B cell (primary cell): ENCODE data around the gene IFT52. TPM values are rescaled to one million over a fixed set of nuclear protein-coding genes. Genes with fewer than 3 reads are reported as not detected.

Experiments used
- ATAC-seq: fragments of 200-7000 bp; cut with Tn5 transposase; one replicate; pipeline ENCODE4 v1.10.0; 2021; ENCODE audit warnings: low read depth, mild to moderate bottlenecking, moderate number of reproducible peaks, moderate library complexity
- CTCF ChIA-PET: fragments of 350-600 bp; sonication (Branson Sonifier 250); formaldehyde crosslinking; loops from one replicate; lab custom pipeline; 2021; ENCODE audit warnings: antibody characterized with exemption, inconsistent platforms; lab: Charles Lee
- POLR2A ChIA-PET: fragments of 350-600 bp; sonication (Branson Sonifier 250); formaldehyde crosslinking; loops from one replicate; lab custom pipeline; 2021; ENCODE audit warnings: antibody characterized with exemption; lab: Charles Lee
- DNase-seq: peaks from one replicate; pipeline ENCODE4 v3.0.0; 2013
- H2AFZ ChIP-seq: 2 replicates; pipeline ENCODE4 v1.6.1; 2012; ENCODE audit warnings: mild to moderate bottlenecking, low read depth, low read length; ENCODE audit not compliant: insufficient read depth, poor library complexity, severe bottlenecking
- H3K27ac ChIP-seq, 2 donors: 1 replicate in 1 of 2; 2 replicates in 1 of 2; pipeline ENCODE4 v1.5.1; 2012 to 2013; ENCODE audit warnings: low read length in 2 of 2, mild to moderate bottlenecking in 2 of 2, moderate library complexity in 1 of 2
- H3K27me3 ChIP-seq, 4 experiments: fragments of 200-600 bp in 1 of 4; sonication (generic) in 1 of 4; replicated peaks in 1 of 4; 1 replicate in 2 of 4; 2 replicates in 2 of 4; pipeline versions ENCODE4 v1.6.1 to v1.7.0; 2013 to 2016; ENCODE audit warnings: low read length in 3 of 4, mild to moderate bottlenecking in 2 of 4, mixed read lengths in 1 of 4, moderate library complexity in 1 of 4; ENCODE audit not compliant: insufficient read depth in 4 of 4, control insufficient read depth in 3 of 4; ENCODE audit errors: control extremely low read depth in 1 of 4
- H3K36me3 ChIP-seq, 2 experiments: replicated peaks in 1 of 2; 1 replicate in 1 of 2; 2 replicates in 1 of 2; pipeline versions ENCODE4 v1.6.1 to v1.7.1; 2013; ENCODE audit warnings: low read length in 1 of 2; ENCODE audit not compliant: insufficient read depth in 2 of 2, control insufficient read depth in 1 of 2; ENCODE audit errors: control extremely low read depth in 1 of 2, extremely low read depth in 1 of 2
- H3K4me1 ChIP-seq, 2 donors: fragments of 200-600 bp in 1 of 2; sonication (generic) in 1 of 2; 1 replicate in 1 of 2; 2 replicates in 1 of 2; pipeline versions ENCODE4 v1.5.1 to v1.6.1; 2013 to 2017; ENCODE audit warnings: low read length in 2 of 2; ENCODE audit not compliant: control insufficient read depth in 2 of 2, insufficient read depth in 2 of 2
- H3K4me2 ChIP-seq: replicated peaks from 2 replicates; pipeline ENCODE3; 2012; ENCODE audit warnings: mild to moderate bottlenecking, low read depth, low read length; ENCODE audit not compliant: poor library complexity, severe bottlenecking
- H3K4me3 ChIP-seq, 5 experiments: fragments of 200-600 bp in 1 of 5; sonication (generic) in 1 of 5; 1 replicate in 3 of 5; 2 replicates in 2 of 5; pipeline versions ENCODE4 v1.5.1 to v1.7.0; 2011 to 2016; ENCODE audit warnings: low read length in 4 of 5, mild to moderate bottlenecking in 4 of 5, low read depth in 2 of 5, control low read depth in 1 of 5, moderate library complexity in 1 of 5; ENCODE audit not compliant: insufficient read depth in 1 of 5; ENCODE audit errors: control extremely low read depth in 1 of 5, extremely low read depth in 1 of 5
- H3K79me2 ChIP-seq: fragments of 200-600 bp; sonication (generic); one replicate; pipeline ENCODE4 v1.6.0; 2016; ENCODE audit warnings: low read length; ENCODE audit not compliant: control insufficient read depth, insufficient read depth
- H3K9ac ChIP-seq: fragments of 200-600 bp; sonication (generic); 2 replicates; pipeline ENCODE4 v1.6.1; 2017; ENCODE audit warnings: mild to moderate bottlenecking, low read length, moderate library complexity
- H3K9me3 ChIP-seq, 3 donors: one replicate each; pipeline versions ENCODE4 v1.6.1 to v1.7.1; 2013; ENCODE audit warnings: low read length in 2 of 3; ENCODE audit not compliant: control insufficient read depth in 2 of 3, insufficient read depth in 1 of 3; ENCODE audit errors: control extremely low read depth in 1 of 3
- H4K20me1 ChIP-seq: 2 replicates; pipeline ENCODE4 v1.6.0; 2012; ENCODE audit warnings: mild to moderate bottlenecking, low read length; ENCODE audit not compliant: insufficient read depth, control insufficient read depth, poor library complexity, severe bottlenecking
- H3K27ac Mint-ChIP-seq: one replicate; pipeline ENCODE4 v1.8.0; 2021; ENCODE audit warnings: mixed read lengths
- H3K27me3 Mint-ChIP-seq: one replicate; pipeline ENCODE4 v1.8.0; 2021; ENCODE audit warnings: mixed read lengths
- H3K4me1 Mint-ChIP-seq: one replicate; pipeline ENCODE4 v1.8.0; 2021; ENCODE audit warnings: mixed read lengths
- H3K4me3 Mint-ChIP-seq: one replicate; pipeline ENCODE4 v1.8.0; 2021; ENCODE audit warnings: mixed read lengths
- H3K9me3 Mint-ChIP-seq: one replicate; pipeline ENCODE4 v1.8.0; 2022; ENCODE audit warnings: mixed read lengths; ENCODE audit not compliant: insufficient read depth
- CTCF ChIP-seq: fragments of 200-600 bp; IDR thresholded peaks from one replicate; pipeline ENCODE4 v1.8.0; 2022; ENCODE audit warnings: antibody characterized with exemption, mild to moderate bottlenecking
- EZH2 ChIP-seq: IDR thresholded peaks from 2 replicates; pipeline ENCODE4 v1.6.1; 2012; ENCODE audit warnings: borderline replicate concordance, low read depth, mild to moderate bottlenecking, moderate library complexity, low read length; ENCODE audit not compliant: insufficient read depth, poor library complexity, severe bottlenecking
- WGBS: methylation state at CpG from one replicate; pipeline ENCODE4 v1.1.5; 2013; ENCODE audit warnings: missing lambda C conversion rate; ENCODE audit not compliant: insufficient coverage; 5-methylcytosine and 5-hydroxymethylcytosine counted together
- intact Hi-C: fragments of 100-400 bp; cut with micrococcal nuclease; formaldehyde crosslinking; loops from one replicate; pipeline ENCODE4 v1.10.0; 2022
- polyA plus RNA-seq: library from polyadenylated mRNA; depleted of rRNA; stranded (reverse); fragments of >200 nt; gene quantifications from 2 replicates; pipeline ENCODE4 v1.2.3, GENCODE V29; 2012
- total RNA-seq, 2 donors: library from RNA; stranded (reverse); fragments of 120-200 nt in 1 of 2; gene quantifications; 1 replicate in 1 of 2; 2 replicates in 1 of 2; pipeline versions ENCODE4 v1.2.3 to v1.2.4, GENCODE V29; 2013 to 2022

The IFT52 gene
- total and polyA plus RNA-seq, 2 donors (not counting 1 experiment from before 2014, with no cell fraction given), result 16.7 to 18.4 TPM

DNA sequence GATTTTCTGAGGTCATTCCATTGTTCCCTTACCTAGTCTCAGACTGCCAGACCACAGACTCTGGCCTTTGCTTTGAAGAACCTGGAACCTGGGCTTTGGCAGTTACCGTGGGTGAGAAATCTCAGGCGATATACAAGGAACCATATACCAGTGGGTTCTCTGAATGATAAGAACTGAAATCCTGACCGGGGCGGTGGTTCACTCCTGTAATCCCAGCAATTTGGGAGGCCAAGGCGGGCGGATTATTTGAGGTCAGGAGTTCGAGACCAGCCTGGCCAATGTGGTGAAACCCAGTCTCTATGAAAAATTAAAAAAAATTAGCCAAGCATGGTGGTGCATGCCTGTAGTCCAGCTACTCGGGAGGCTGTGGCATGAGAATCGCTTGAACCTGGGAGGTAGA lies 46.2 kb upstream of the IFT52 start:
- no peaks in the 10 kb centered on the region for H3K27me3 Mint-ChIP-seq
- POLR2A ChIA-PET, result no interaction called here
- Histone ChIP-seq H3K4me1 (no peaks in the 10 kb centered on the region), H3K4me3 (no peak overlapping the region), H4K20me1 (no peaks in the 10 kb centered on the region), H3K4me2 (no peak overlapping the region), H3K27me3 (no peaks in the 10 kb centered on the region), H3K9ac (no peak overlapping the region), H3K79me2 (no peaks in the 10 kb centered on the region), H3K36me3 (peaks cover 0 to 2% of the 10 kb centered on the region in 2 experiments), H3K27ac (no peak overlapping the region), H3K9me3 (no peaks in the 10 kb centered on the region), H2AFZ (no peak overlapping the region)
- no peak for TF ChIP-seq CTCF
- no peak for TF ChIP-seq EZH2
- CTCF ChIA-PET, result no interaction called here
- DNase-seq (no peak), ATAC-seq (no peak)
- intact Hi-C loops, result no loop called here
- no peaks in the 10 kb centered on the region for H3K9me3 Mint-ChIP-seq
- no peak overlapping the region for H3K4me3 Mint-ChIP-seq
- no peak overlapping the region for H3K27ac Mint-ChIP-seq
- WGBS, result 98% methylated on average over 6 of the region's 9 CpGs
- H3K4me1 Mint-ChIP-seq, result no peaks in the 10 kb centered on the region

- Histone ChIP-seq H3K4me3 (no peak overlapping the region), H3K79me2 (no peaks in the 10 kb centered on the region), H3K4me1 (no peaks in the 10 kb centered on the region), H3K4me2 (no peak overlapping the region), H3K36me3 (no peaks in the 10 kb centered on the region), H4K20me1 (no peaks in the 10 kb centered on the region), H3K9me3 (no peaks in the 10 kb centered on the region), H3K27me3 (no peaks in the 10 kb centered on the region), H3K27ac (no peak overlapping the region), H2AFZ (no peak overlapping the region), H3K9ac (no peak overlapping the region)
- H3K27ac Mint-ChIP-seq, result no peak overlapping the region
- no peak overlapping the region for H3K4me3 Mint-ChIP-seq
- DNase-seq (no peak), ATAC-seq (no peak)
- intact Hi-C loops, result no loop called here
- no peaks in the 10 kb centered on the region for H3K27me3 Mint-ChIP-seq
- WGBS, result 100% methylated on average over 2 of the region's 4 CpGs
- ChIA-PET CTCF (interaction anchor here (1.0 to 1.5 kb wide), 3 partner anchors 9 to 146 kb away, joined by 3 to 8 read pairs (median 4); no protein-coding TSS in a partner anchor), POLR2A (no interaction called here)
- H3K4me1 Mint-ChIP-seq, result no peaks in the 10 kb centered on the region
- no peaks in the 10 kb centered on the region for H3K9me3 Mint-ChIP-seq
- TF ChIP-seq EZH2 (no peak), CTCF (no peak)
Measured at GRCh38 chr20:43545837-43546578, 44.7 kb upstream of the IFT52 start.
